GM12801 (cell line): ENCODE results near the gene ACTL10.

Source experiments
- CTCF ChIP-seq: IDR thresholded peaks from one replicate; pipeline ENCODE4 v1.5.1; 2011; ENCODE audit warnings: control low read depth; ENCODE audit not compliant: insufficient read length; ENCODE audit errors: extremely low read depth

ACTL10 gene

GRCh38 chr20:33673410-33674293 is 6.9 kb downstream of the ACTL10 start:
- TF ChIP-seq CTCF, result no peak

GRCh38 chr20:33674294-33675135 is 7.8 kb downstream of the ACTL10 start, which contains the start of gene NECAB3:
Gene NECAB3, minus strand, starts transcription at chr20:33674428. Its CDS starts 76 bp downstream, at chr20:33674352.
- TF ChIP-seq CTCF, result no peak

GRCh38 chr20:33675136-33675959 is 8.6 kb downstream of the ACTL10 start:
- TF ChIP-seq CTCF, result no peak

- TF ChIP-seq CTCF, result no peak
Measured at GRCh38 chr20:33676121-33676520, 9.4 kb downstream of the ACTL10 start.

GRCh38 chr20:33676652-33677645 is 10.2 kb downstream of the ACTL10 start:
- TF ChIP-seq CTCF, result no peak

GRCh38 chr20:33677991-33678702 is 11.4 kb downstream of the ACTL10 start:
- no peak for TF ChIP-seq CTCF
